Gastrocnemius medialis (tissue), 4 donors: ENCODE results near the gene ACKR2.

Experiments
- POLR2A ChIP-seq, 2 donors: fragments of 450-650 bp; IDR thresholded peaks; one replicate each; pipeline ENCODE4 v1.6.1; 2017; ENCODE audit warnings: antibody characterized with exemption in 2 of 2, mild to moderate bottlenecking in 2 of 2, moderate library complexity in 2 of 2
- TF ChIP-seq, protein P1 (sequence below), 5 experiments: fragments of 450-650 bp in 3 of 5; fragments of 200-600 bp in 2 of 5; sonication (generic) in 2 of 5; IDR thresholded peaks in 4 of 5; conservative IDR thresholded peaks in 1 of 5; 1 replicate in 4 of 5; 2 replicates in 1 of 5; pipeline ENCODE4 v1.5.1; 2016 to 2019; ENCODE audit warnings: antibody characterized with exemption in 5 of 5, mild to moderate bottlenecking in 3 of 5, moderate library complexity in 3 of 5

DNA sequence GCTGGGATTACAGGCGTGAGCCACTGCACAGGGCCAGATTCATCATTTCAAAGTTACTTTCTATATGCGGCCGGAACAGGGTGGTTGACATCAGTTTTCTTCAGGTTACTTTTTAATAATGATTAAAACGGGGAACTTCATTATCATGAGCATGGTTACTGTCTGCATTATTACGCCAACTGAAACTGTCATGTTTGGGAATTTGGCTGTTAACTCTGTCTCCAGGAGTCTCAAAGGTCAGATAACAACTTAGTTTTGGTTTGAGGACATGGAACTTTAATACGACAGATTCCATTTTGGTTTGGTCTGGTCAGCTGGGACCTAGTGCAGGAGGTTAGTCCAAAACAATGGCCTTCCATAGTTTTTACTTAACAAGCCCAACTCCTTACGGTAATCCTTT lies 57.9 kb downstream of the ACKR2 start:
- TF ChIP-seq, protein P1, sequence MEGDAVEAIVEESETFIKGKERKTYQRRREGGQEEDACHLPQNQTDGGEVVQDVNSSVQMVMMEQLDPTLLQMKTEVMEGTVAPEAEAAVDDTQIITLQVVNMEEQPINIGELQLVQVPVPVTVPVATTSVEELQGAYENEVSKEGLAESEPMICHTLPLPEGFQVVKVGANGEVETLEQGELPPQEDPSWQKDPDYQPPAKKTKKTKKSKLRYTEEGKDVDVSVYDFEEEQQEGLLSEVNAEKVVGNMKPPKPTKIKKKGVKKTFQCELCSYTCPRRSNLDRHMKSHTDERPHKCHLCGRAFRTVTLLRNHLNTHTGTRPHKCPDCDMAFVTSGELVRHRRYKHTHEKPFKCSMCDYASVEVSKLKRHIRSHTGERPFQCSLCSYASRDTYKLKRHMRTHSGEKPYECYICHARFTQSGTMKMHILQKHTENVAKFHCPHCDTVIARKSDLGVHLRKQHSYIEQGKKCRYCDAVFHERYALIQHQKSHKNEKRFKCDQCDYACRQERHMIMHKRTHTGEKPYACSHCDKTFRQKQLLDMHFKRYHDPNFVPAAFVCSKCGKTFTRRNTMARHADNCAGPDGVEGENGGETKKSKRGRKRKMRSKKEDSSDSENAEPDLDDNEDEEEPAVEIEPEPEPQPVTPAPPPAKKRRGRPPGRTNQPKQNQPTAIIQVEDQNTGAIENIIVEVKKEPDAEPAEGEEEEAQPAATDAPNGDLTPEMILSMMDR (IDR thresholded peaks at IDR 0.05 in 4 of 5, conservative IDR thresholded peaks at IDR 0.05 in 1 of 5) = no peak
- no peak for TF ChIP-seq POLR2A (IDR thresholded peaks at IDR 0.05)
